ENCODE results near the gene GAREM1. TPM values are rescaled to one million over a fixed set of nuclear protein-coding genes. Genes with fewer than 3 reads are reported as not detected.
A peak's percentile ranks its signal among the peaks of the same experiment; 100 is the strongest.
"Not testable (repeated sequence)": the region's sequence is repeated elsewhere in the genome, so short reads cannot be mapped to it uniquely, and the experiment has no call there.

Gene GAREM1
- total RNA-seq (2014; rRNA removed; shearing (Covaris generic)): 0.02 and 0.17 TPM in 2 replicates

GRCh38 chr18:32470714-32471633, at the start of gene GAREM1:
TSS of gene GAREM1 (minus strand) at chr18:32470882. CDS start at chr18:32470428, 454 bp downstream.
- peak; percentile 92 for DNase-seq (ENCODE audit: low read depth)

- DNase-seq (ENCODE audit: low read depth): no peak
Measured at GRCh38 chr18:32511147-32511546, 40.5 kb upstream of the GAREM1 start.

- DNase-seq (ENCODE audit: low read depth): no peak
Measured at GRCh38 chr18:32509111-32509510, 38.4 kb upstream of the GAREM1 start.

- no peak for DNase-seq (ENCODE audit: low read depth)
Measured at GRCh38 chr18:32507093-32507492, 36.4 kb upstream of the GAREM1 start.

GRCh38 chr18:32502014-32502413, 31.3 kb upstream of the GAREM1 start:
- no peak for DNase-seq (ENCODE audit: low read depth)

- DNase-seq (ENCODE audit: low read depth): not testable (repeated sequence)
Measured at GRCh38 chr18:32501242-32501641, 30.6 kb upstream of the GAREM1 start.

- no peak for DNase-seq (ENCODE audit: low read depth)
Measured at GRCh38 chr18:32483002-32483401, 12.3 kb upstream of the GAREM1 start.

- DNase-seq (ENCODE audit: low read depth): no peak
Measured at GRCh38 chr18:32482117-32482516, 11.4 kb upstream of the GAREM1 start.

- DNase-seq (ENCODE audit: low read depth): no peak
Measured at GRCh38 chr18:32480581-32480980, 9.9 kb upstream of the GAREM1 start.

- no peak for DNase-seq (ENCODE audit: low read depth)
Measured at GRCh38 chr18:32478807-32479206, 8.1 kb upstream of the GAREM1 start.

GRCh38 chr18:32478317-32478716, 7.6 kb upstream of the GAREM1 start:
- DNase-seq (ENCODE audit: low read depth): no peak

- no peak for DNase-seq (ENCODE audit: low read depth)
Measured at GRCh38 chr18:32476106-32476505, 5.4 kb upstream of the GAREM1 start.

GRCh38 chr18:32475069-32475468, 4.4 kb upstream of the GAREM1 start:
- DNase-seq (ENCODE audit: low read depth): not testable (repeated sequence)

GRCh38 chr18:32473325-32473724, 2.6 kb upstream of the GAREM1 start:
- DNase-seq (ENCODE audit: low read depth): no peak

- no peak for DNase-seq (ENCODE audit: low read depth)
Measured at GRCh38 chr18:32472841-32473240, 2.2 kb upstream of the GAREM1 start.

GRCh38 chr18:32470460-32470713, 295 bp downstream of the GAREM1 start:
- no peak for DNase-seq (ENCODE audit: low read depth)

GRCh38 chr18:32469691-32470459, 807 bp downstream of the GAREM1 start:
- DNase-seq (ENCODE audit: low read depth): peak; percentile 16

- peak; percentile 3 for DNase-seq (ENCODE audit: low read depth)
Measured at GRCh38 chr18:32469190-32469651, 1.5 kb downstream of the GAREM1 start.

- no peak for DNase-seq (ENCODE audit: low read depth)
Measured at GRCh38 chr18:32468147-32468845, 2.4 kb downstream of the GAREM1 start.

GRCh38 chr18:32461709-32462272, 8.9 kb downstream of the GAREM1 start:
- DNase-seq (ENCODE audit: low read depth): no peak

GRCh38 chr18:32460171-32460731, 10.4 kb downstream of the GAREM1 start:
- no peak for DNase-seq (ENCODE audit: low read depth)
